Measurements from ENCODE around the gene MVB12B. TPM values are rescaled to one million over a fixed set of nuclear protein-coding genes. Genes with fewer than 3 reads are reported as not detected.

The MVB12B gene
- total RNA-seq, 2 experiments from 2014 or later = 17.4 to 19.9 TPM

- ChIA-PET POLR2A (interaction anchor here (1.0 kb wide), 1 partner anchor 8 kb away, joined by 3 read pairs; no protein-coding TSS in a partner anchor), CTCF (interaction anchor here (0.8 to 1.7 kb wide), 2 partner anchors 29 to 95 kb away, joined by 5 read pairs; no protein-coding TSS in a partner anchor)
- no peak for ATAC-seq
- no peaks in the 10 kb centered on the region for H3K9me3 Mint-ChIP-seq (ENCODE audit: insufficient read depth)
- no peak for DNase-seq
- peaks cover 23% of the 10 kb centered on the region for H3K36me3 Mint-ChIP-seq (ENCODE audit: low read depth)
- no peak overlapping the region for H3K27ac Mint-ChIP-seq
- peaks cover 23% of the 10 kb centered on the region for H3K4me1 Mint-ChIP-seq (ENCODE audit: low read depth)
- no peaks in the 10 kb centered on the region for H3K27me3 Mint-ChIP-seq (ENCODE audit: low read depth)
- no peak overlapping the region for H3K4me3 Mint-ChIP-seq
These were observed 136.0 kb downstream of the MVB12B start for GRCh38 chr9:126462617-126463016.

DNA sequence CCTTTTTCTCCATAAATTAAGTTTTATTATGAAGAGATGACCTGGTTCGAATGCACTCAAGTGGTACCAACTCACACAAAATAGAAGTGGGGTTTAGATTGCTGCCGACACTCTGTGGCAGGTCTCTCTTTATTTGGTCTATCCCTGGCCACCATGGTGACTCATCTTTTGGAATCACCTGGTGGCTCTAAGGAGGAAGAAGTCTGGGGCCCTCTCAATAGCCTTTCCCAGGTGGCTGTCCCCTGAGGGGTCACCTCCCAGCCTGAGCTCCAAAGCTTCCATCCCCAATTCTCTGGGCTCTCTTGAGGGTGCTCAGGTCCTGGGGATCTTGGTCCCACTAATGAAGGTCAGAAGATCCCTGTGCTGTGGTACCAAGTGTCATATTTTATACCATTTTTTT is 136.8 kb downstream of the MVB12B start:
- POLR2A ChIA-PET = no interaction called here
- H3K4me1 Mint-ChIP-seq (ENCODE audit: low read depth) = peaks cover 31% of the 10 kb centered on the region
- CTCF ChIA-PET = interaction anchor here (1.7 to 2.4 kb wide), 2 partner anchors 28 to 95 kb away, joined by 5 to 12 read pairs; no protein-coding TSS in a partner anchor

DNA sequence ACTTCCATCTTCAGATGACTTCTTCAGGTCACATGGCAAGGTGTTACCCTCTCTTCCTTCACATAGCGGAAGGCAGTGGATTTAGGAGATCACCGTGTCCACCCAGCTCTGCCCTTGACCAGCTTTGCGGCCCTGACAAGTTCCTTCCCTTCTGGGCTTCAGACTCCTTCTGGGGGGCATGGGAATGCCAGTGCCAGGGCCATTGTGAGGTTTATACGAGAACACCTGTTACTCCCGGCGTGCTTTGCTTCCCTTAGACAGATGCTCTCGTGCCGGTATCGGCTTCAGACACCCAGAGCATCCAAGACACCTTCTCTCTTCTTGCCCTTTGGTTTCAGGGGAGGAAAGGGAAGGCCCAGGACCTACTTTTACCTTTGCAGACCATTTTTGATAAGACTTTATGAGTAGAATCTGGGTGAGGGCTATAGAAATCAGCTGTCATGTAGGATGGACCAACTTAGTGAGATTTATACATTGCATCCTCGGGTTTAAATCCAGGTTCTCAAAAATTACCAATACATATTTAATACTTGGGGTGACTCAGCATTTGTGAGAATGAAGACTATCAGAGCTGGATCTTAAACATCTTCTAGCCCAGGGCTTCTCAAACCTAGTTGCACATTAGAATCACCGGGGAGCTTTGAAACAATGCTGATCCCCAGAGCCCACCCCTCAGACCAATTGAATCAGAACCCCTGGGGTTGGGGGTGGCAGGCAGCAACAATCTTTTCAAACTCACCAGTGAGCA is 138.2 kb downstream of the MVB12B start:
- Mint-ChIP-seq H3K9me3 (ENCODE audit: insufficient read depth) (no peaks in the 10 kb centered on the region), H3K4me3 (no peak overlapping the region), H3K4me1 (ENCODE audit: low read depth) (peaks cover 46% of the 10 kb centered on the region), H3K36me3 (ENCODE audit: low read depth) (peaks cover 35% of the 10 kb centered on the region), H3K27ac (no peak overlapping the region), H3K27me3 (ENCODE audit: low read depth) (no peaks in the 10 kb centered on the region)
- DNase-seq (no peak), ATAC-seq (no peak)
- ChIA-PET CTCF (interaction anchor here (0.7 to 2.4 kb wide), 7 partner anchors 13 to 66 kb away, joined by 3 to 12 read pairs (median 3); no protein-coding TSS in a partner anchor), POLR2A (no interaction called here)

More for the DNA sequence above, 136.8 kb downstream of the MVB12B start:
- DNase-seq = no peak
- Mint-ChIP-seq H3K36me3 (ENCODE audit: low read depth) (peaks cover 30% of the 10 kb centered on the region), H3K4me3 (no peak overlapping the region), H3K27me3 (ENCODE audit: low read depth) (no peaks in the 10 kb centered on the region), H3K9me3 (ENCODE audit: insufficient read depth) (no peaks in the 10 kb centered on the region), H3K27ac (peak overlapping the region; percentile 43)
- ATAC-seq = no peak

GRCh38 chr9:126465977-126466376 is 139.3 kb downstream of the MVB12B start:
- no peak overlapping the region for H3K27ac Mint-ChIP-seq
- POLR2A ChIA-PET = no interaction called here
- peaks cover 57% of the 10 kb centered on the region for H3K4me1 Mint-ChIP-seq (ENCODE audit: low read depth)
- peaks cover 33% of the 10 kb centered on the region for H3K36me3 Mint-ChIP-seq (ENCODE audit: low read depth)
- CTCF ChIA-PET = no interaction called here
- DNase-seq (no peak), ATAC-seq (no peak)
- H3K27me3 Mint-ChIP-seq (ENCODE audit: low read depth) = no peaks in the 10 kb centered on the region
- no peak overlapping the region for H3K4me3 Mint-ChIP-seq
- no peaks in the 10 kb centered on the region for H3K9me3 Mint-ChIP-seq (ENCODE audit: insufficient read depth)

GRCh38 chr9:126468141-126468825 is 141.7 kb downstream of the MVB12B start:
- Mint-ChIP-seq H3K27me3 (ENCODE audit: low read depth) (no peaks in the 10 kb centered on the region), H3K4me3 (no peak overlapping the region), H3K4me1 (ENCODE audit: low read depth) (peaks cover 80% of the 10 kb centered on the region), H3K27ac (peak overlapping the region; percentile 93), H3K36me3 (ENCODE audit: low read depth) (peaks cover 44% of the 10 kb centered on the region), H3K9me3 (ENCODE audit: insufficient read depth) (no peaks in the 10 kb centered on the region)
- ChIA-PET CTCF (interaction anchor here (1.5 to 6.9 kb wide), 4 partner anchors 23 to 166 kb away, joined by 5 to 75 read pairs (median 46); no protein-coding TSS in a partner anchor), POLR2A (interaction anchor here (0.7 kb wide), 1 partner anchor 51 kb away, joined by 3 read pairs; no protein-coding TSS in a partner anchor)
- no peak for ATAC-seq
- no peak for DNase-seq

GRCh38 chr9:126470241-126470993 is 143.8 kb downstream of the MVB12B start:
- CTCF ChIA-PET = interaction anchor here (0.9 to 6.9 kb wide), 8 partner anchors 11 to 168 kb away, joined by 3 to 75 read pairs (median 14); no protein-coding TSS in a partner anchor
- ATAC-seq = peak; percentile 48
- Mint-ChIP-seq H3K4me3 (peak overlapping the region; percentile 55), H3K27me3 (ENCODE audit: low read depth) (no peaks in the 10 kb centered on the region), H3K4me1 (ENCODE audit: low read depth) (peaks cover 83% of the 10 kb centered on the region), H3K27ac (peak overlapping the region; percentile 93), H3K9me3 (ENCODE audit: insufficient read depth) (no peaks in the 10 kb centered on the region), H3K36me3 (ENCODE audit: low read depth) (peaks cover 57% of the 10 kb centered on the region)
- DNase-seq = peak; percentile 43
- POLR2A ChIA-PET = interaction anchor here (0.6 to 1.6 kb wide), 7 partner anchors 8 to 72 kb away, joined by 3 to 4 read pairs (median 4); no protein-coding TSS in a partner anchor

GRCh38 chr9:126471084-126471624 is 144.5 kb downstream of the MVB12B start:
- Mint-ChIP-seq H3K9me3 (ENCODE audit: insufficient read depth) (no peaks in the 10 kb centered on the region), H3K4me1 (ENCODE audit: low read depth) (peaks cover 76% of the 10 kb centered on the region), H3K4me3 (peak overlapping the region; percentile 55), H3K27me3 (ENCODE audit: low read depth) (no peaks in the 10 kb centered on the region), H3K36me3 (ENCODE audit: low read depth) (peaks cover 58% of the 10 kb centered on the region), H3K27ac (peak overlapping the region; percentile 93)
- ChIA-PET CTCF (interaction anchor here (1.2 to 6.9 kb wide), 6 partner anchors 20 to 169 kb away, joined by 3 to 75 read pairs (median 25); no protein-coding TSS in a partner anchor), POLR2A (interaction anchor here (0.6 to 1.6 kb wide), 5 partner anchors 9 to 72 kb away, joined by 3 to 4 read pairs (median 4); no protein-coding TSS in a partner anchor)
- ATAC-seq (peak; percentile 87), DNase-seq (peak; percentile 92)

DNA sequence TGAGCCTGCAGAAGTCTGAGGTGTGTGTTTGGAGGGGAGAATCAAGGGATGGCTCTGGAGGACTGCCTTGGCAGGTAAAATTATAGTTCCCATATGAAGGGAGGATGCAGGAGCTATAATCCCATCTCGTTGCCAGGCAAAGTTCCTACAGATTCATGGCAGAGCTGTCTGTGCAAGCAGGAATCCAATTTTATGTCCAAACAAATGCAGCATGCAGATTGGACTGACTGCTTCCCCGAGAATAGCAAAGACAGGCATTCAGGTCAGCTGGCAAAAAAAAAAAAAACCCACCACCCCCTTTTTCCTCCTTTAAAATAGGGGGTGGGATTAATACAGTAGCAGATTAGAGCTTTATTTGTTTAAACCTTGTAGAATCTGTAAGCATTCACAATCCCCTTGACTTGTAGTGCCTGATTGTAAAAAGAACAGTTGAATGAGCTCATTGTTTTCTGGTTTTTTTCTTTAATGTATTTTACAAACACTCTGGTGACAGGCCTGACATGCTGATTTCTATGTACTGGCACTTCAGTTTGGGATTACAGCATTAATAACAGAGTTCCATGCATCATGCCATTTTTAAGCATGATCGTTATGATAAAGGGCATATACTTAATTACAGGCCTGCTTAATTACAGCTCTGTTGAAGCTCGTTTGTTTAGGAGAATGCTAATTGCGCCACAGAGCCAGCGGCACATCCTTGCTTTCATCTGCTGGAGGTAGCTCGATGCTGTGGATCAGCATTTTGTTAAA is 145.7 kb downstream of the MVB12B start:
- no peaks in the 10 kb centered on the region for H3K9me3 Mint-ChIP-seq (ENCODE audit: insufficient read depth)
- peak overlapping the region; percentile 93 for H3K27ac Mint-ChIP-seq
- POLR2A ChIA-PET = interaction anchor here (0.9 kb wide), 1 partner anchor 45 kb away, joined by 3 read pairs; no protein-coding TSS in a partner anchor
- H3K4me3 Mint-ChIP-seq = no peak overlapping the region
- no peak for ATAC-seq
- CTCF ChIA-PET = interaction anchor here (0.7 to 6.9 kb wide), 11 partner anchors 10 to 170 kb away, joined by 3 to 75 read pairs (median 6); no protein-coding TSS in a partner anchor
- DNase-seq = no peak
- H3K36me3 Mint-ChIP-seq (ENCODE audit: low read depth) = peaks cover 57% of the 10 kb centered on the region
- H3K4me1 Mint-ChIP-seq (ENCODE audit: low read depth) = peaks cover 71% of the 10 kb centered on the region
- H3K27me3 Mint-ChIP-seq (ENCODE audit: low read depth) = no peaks in the 10 kb centered on the region

GRCh38 chr9:126472948-126473298 is 146.3 kb downstream of the MVB12B start:
- ChIA-PET CTCF (interaction anchor here (0.8 to 6.9 kb wide), 9 partner anchors 9 to 171 kb away, joined by 3 to 75 read pairs (median 6); no protein-coding TSS in a partner anchor), POLR2A (interaction anchor here (0.9 kb wide), 1 partner anchor 45 kb away, joined by 3 read pairs; no protein-coding TSS in a partner anchor)
- ATAC-seq (no peak), DNase-seq (no peak)
- Mint-ChIP-seq H3K9me3 (ENCODE audit: insufficient read depth) (no peaks in the 10 kb centered on the region), H3K27me3 (ENCODE audit: low read depth) (no peaks in the 10 kb centered on the region), H3K4me3 (no peak overlapping the region), H3K27ac (peak overlapping the region; percentile 28), H3K36me3 (ENCODE audit: low read depth) (peaks cover 52% of the 10 kb centered on the region), H3K4me1 (ENCODE audit: low read depth) (peaks cover 65% of the 10 kb centered on the region)

- H3K4me1 Mint-ChIP-seq (ENCODE audit: low read depth) = peaks cover 51% of the 10 kb centered on the region
- DNase-seq = no peak
- H3K36me3 Mint-ChIP-seq (ENCODE audit: low read depth) = peaks cover 42% of the 10 kb centered on the region
- H3K27ac Mint-ChIP-seq = no peak overlapping the region
- no peak overlapping the region for H3K4me3 Mint-ChIP-seq
- H3K27me3 Mint-ChIP-seq (ENCODE audit: low read depth) = no peaks in the 10 kb centered on the region
- ChIA-PET CTCF (interaction anchor here (2.1 to 6.9 kb wide), 3 partner anchors 8 to 76 kb away, joined by 8 to 75 read pairs (median 67); no protein-coding TSS in a partner anchor), POLR2A (no interaction called here)
- ATAC-seq = no peak
- no peaks in the 10 kb centered on the region for H3K9me3 Mint-ChIP-seq (ENCODE audit: insufficient read depth)
These were observed 147.7 kb downstream of the MVB12B start for GRCh38 chr9:126474206-126474765.

Measured in activated CD8-positive, alpha-beta T cell treated with anti-CD3 and anti-CD28 coated beads, Interleukin-2, amount 10 ng/mL, durations not matched to agents 7 days and 5 days (primary cell).